H1 (cell line): ENCODE measurements around the gene ATG16L2. TPM values are rescaled to one million over a fixed set of nuclear protein-coding genes. Genes with fewer than 3 reads are reported as not detected.

Source experiments
- CTCF ChIA-PET: fragments of 300-600 bp; sonication (Branson Sonifier 250); formaldehyde crosslinking; loops from one replicate; lab custom pipeline; 2021; ENCODE audit not compliant: partially characterized antibody; lab: Charles Lee
- POLR2A ChIA-PET: fragments of 300-600 bp; sonication (Branson Sonifier 250); formaldehyde crosslinking; loops from one replicate; lab custom pipeline; 2021; ENCODE audit warnings: inconsistent platforms; ENCODE audit not compliant: partially characterized antibody; lab: Charles Lee
- DNase-seq, 2 experiments: peaks; one replicate each; pipeline versions ENCODE4 v3.0.0 to v3.0.0-alpha.2; 2010 to 2022; ENCODE audit warnings: low spot score in 2 of 2, low read depth in 1 of 2, mixed read lengths in 1 of 2
- FAIRE-seq: peaks from 2 replicates; lab custom pipeline; 2011; peaks lifted over from hg19 to GRCh38; lab: Jason Lieb, UNC
- H2AFZ ChIP-seq: 2 replicates; pipeline ENCODE4 v1.8.1; 2012; ENCODE audit warnings: low read length, inconsistent platforms
- H2AK5ac ChIP-seq: 2 replicates; pipeline ENCODE4 v1.6.1; 2013; ENCODE audit warnings: low read depth, low read length
- H2BK120ac ChIP-seq: replicated peaks from 2 replicates; pipeline ENCODE3; 2013; ENCODE audit warnings: low read depth, low read length, inconsistent platforms
- H2BK12ac ChIP-seq: 2 replicates; pipeline ENCODE4 v1.6.1; 2013; ENCODE audit warnings: low read depth, low read length
- H2BK15ac ChIP-seq: 2 replicates; pipeline ENCODE4 v1.6.1; 2013; ENCODE audit warnings: low read length
- H2BK20ac ChIP-seq: 2 replicates; pipeline ENCODE4 v1.6.1; 2013; ENCODE audit warnings: low read length
- H2BK5ac ChIP-seq: 2 replicates; pipeline ENCODE4 v1.6.1; 2013; ENCODE audit warnings: low read depth, low read length
- H3K14ac ChIP-seq: 2 replicates; pipeline ENCODE4 v1.6.1; 2013; ENCODE audit warnings: inconsistent platforms; ENCODE audit not compliant: insufficient read length
- H3K18ac ChIP-seq: 2 replicates; pipeline ENCODE4 v1.6.1; 2013; ENCODE audit warnings: low read length; ENCODE audit errors: extremely low read depth
- H3K23ac ChIP-seq: 2 replicates; pipeline ENCODE4 v1.6.1; 2013; ENCODE audit warnings: inconsistent platforms; ENCODE audit not compliant: insufficient read length
- H3K23me2 ChIP-seq: 2 replicates; pipeline ENCODE4 v1.6.1; 2013; ENCODE audit warnings: low read depth, low read length
- H3K27ac ChIP-seq: 2 replicates; pipeline ENCODE4 v1.6.1; 2011; ENCODE audit warnings: low read depth, low read length, inconsistent platforms
- H3K27me3 ChIP-seq, 4 experiments: replicated peaks in 1 of 4; 1 replicate in 1 of 4; 2 replicates in 3 of 4; pipeline versions ENCODE4 v1.6.1 to v1.8.1; 2011 to 2013; ENCODE audit warnings: low read length in 3 of 4, mild to moderate bottlenecking in 3 of 4, inconsistent platforms in 2 of 4, mixed read lengths in 2 of 4, moderate library complexity in 1 of 4; ENCODE audit not compliant: control insufficient read depth in 3 of 4, insufficient read depth in 3 of 4; ENCODE audit errors: extremely low read depth in 1 of 4
- H3K36me3 ChIP-seq, 4 experiments: 2 replicates each; pipeline versions ENCODE4 v1.6.1 to v1.8.1; 2011 to 2013; ENCODE audit warnings: mild to moderate bottlenecking in 4 of 4, low read length in 3 of 4, moderate library complexity in 2 of 4, control low read depth in 1 of 4, inconsistent platforms in 1 of 4; ENCODE audit not compliant: insufficient read depth in 4 of 4, control insufficient read depth in 2 of 4
- H3K4ac ChIP-seq: replicated peaks from 2 replicates; pipeline ENCODE3; 2013; ENCODE audit warnings: low read length, low read depth, mixed read lengths, inconsistent platforms; ENCODE audit not compliant: insufficient read length
- H3K4me1 ChIP-seq, 4 experiments: replicated peaks in 1 of 4; 1 replicate in 1 of 4; 2 replicates in 3 of 4; pipeline versions ENCODE4 v1.6.1 to v1.8.1; 2011 to 2013; ENCODE audit warnings: low read length in 3 of 4, inconsistent platforms in 2 of 4, mixed read lengths in 1 of 4; ENCODE audit not compliant: insufficient read depth in 4 of 4, control insufficient read depth in 3 of 4
- H3K4me2 ChIP-seq, 2 experiments: 2 replicates each; pipeline versions ENCODE4 v1.6.1 to v1.8.1; 2011 to 2013; ENCODE audit warnings: low read depth in 2 of 2, low read length in 2 of 2, control low read depth in 1 of 2, inconsistent platforms in 1 of 2, mild to moderate bottlenecking in 1 of 2; ENCODE audit not compliant: insufficient read depth in 1 of 2
- H3K4me3 ChIP-seq, 4 experiments: fragments of 200-600, 300-600 bp in 1 of 4; sonication (generic), shearing (Covaris generic), sonication (Bioruptor Twin) in 1 of 4; 2 replicates each; pipeline versions ENCODE4 v1.5.1 to v1.8.1; 2011 to 2016; ENCODE audit warnings: low read length in 4 of 4, low read depth in 3 of 4, control low read depth in 2 of 4, inconsistent platforms in 2 of 4, mild to moderate bottlenecking in 2 of 4, mixed read lengths in 1 of 4, moderate library complexity in 1 of 4; ENCODE audit not compliant: insufficient read depth in 2 of 4; ENCODE audit errors: extremely low read depth in 1 of 4
- H3K56ac ChIP-seq: replicated peaks from 2 replicates; pipeline ENCODE3; 2013; ENCODE audit warnings: low read depth, mild to moderate bottlenecking, mixed read lengths, low read length, inconsistent platforms; ENCODE audit not compliant: insufficient read length
- H3K79me1 ChIP-seq: 2 replicates; pipeline ENCODE4 v1.6.1; 2013; ENCODE audit warnings: low read depth, low read length, control low read depth
- H3K79me2 ChIP-seq, 2 experiments: 2 replicates each; pipeline versions ENCODE4 v1.6.1 to v1.8.1; 2012 to 2013; ENCODE audit warnings: low read length in 2 of 2, mild to moderate bottlenecking in 2 of 2, inconsistent platforms in 1 of 2; ENCODE audit not compliant: insufficient read depth in 2 of 2, control insufficient read depth in 1 of 2
- H3K9ac ChIP-seq, 4 experiments: replicated peaks in 1 of 4; 1 replicate in 1 of 4; 2 replicates in 3 of 4; pipeline versions ENCODE4 v1.6.1 to v1.8.1; 2011 to 2013; ENCODE audit warnings: low read depth in 3 of 4, low read length in 3 of 4, control low read depth in 2 of 4, mild to moderate bottlenecking in 2 of 4, moderate library complexity in 2 of 4, inconsistent platforms in 1 of 4; ENCODE audit errors: extremely low read depth in 1 of 4
- H3K9me3 ChIP-seq, 2 experiments: 2 replicates each; pipeline versions ENCODE4 v1.6.1 to v1.8.1; 2012 to 2013; ENCODE audit warnings: mild to moderate bottlenecking in 2 of 2, moderate library complexity in 2 of 2, control low read depth in 1 of 2, inconsistent platforms in 1 of 2, low read depth in 1 of 2, low read length in 1 of 2, mixed read lengths in 1 of 2; ENCODE audit not compliant: insufficient read depth in 2 of 2
- H4K20me1 ChIP-seq, 2 experiments: replicated peaks in 1 of 2; 2 replicates each; pipeline versions ENCODE3 to v1.8.1; 2011 to 2013; ENCODE audit warnings: inconsistent platforms in 2 of 2, low read length in 2 of 2, mild to moderate bottlenecking in 1 of 2; ENCODE audit not compliant: insufficient read depth in 2 of 2, control insufficient read depth in 1 of 2
- H4K5ac ChIP-seq: 2 replicates; pipeline ENCODE4 v1.6.1; 2013; ENCODE audit warnings: low read length, low read depth, mixed read lengths, inconsistent platforms; ENCODE audit not compliant: insufficient read length
- H4K8ac ChIP-seq: 2 replicates; pipeline ENCODE4 v1.8.0; 2013; ENCODE audit warnings: mild to moderate bottlenecking, moderate library complexity, low read length, inconsistent platforms; ENCODE audit not compliant: insufficient read depth; ENCODE audit errors: extremely low read depth
- H4K91ac ChIP-seq: replicated peaks from 2 replicates; pipeline ENCODE3; 2013; ENCODE audit warnings: low read length, mixed read lengths, inconsistent platforms; ENCODE audit not compliant: insufficient read length
- CHD2 ChIP-seq: IDR thresholded peaks from 2 replicates; pipeline ENCODE4 v1.6.1; 2012; ENCODE audit warnings: low read length, improper control_type of control experiment
- CREB1 ChIP-seq: IDR thresholded peaks from 2 replicates; pipeline ENCODE4 v1.6.1; 2012; ENCODE audit warnings: inconsistent platforms
- JUN ChIP-seq: IDR thresholded peaks from 2 replicates; pipeline ENCODE4 v1.6.1; 2011; ENCODE audit warnings: low read depth, mild to moderate bottlenecking, improper control_type of control experiment, low read length
- JUND ChIP-seq: IDR thresholded peaks from 2 replicates; pipeline ENCODE4 v1.6.1; 2011; ENCODE audit warnings: mild to moderate bottlenecking, improper control_type of control experiment, low read length
- KDM1A ChIP-seq: fragments of 200-600, 300-600 bp; sonication (generic); IDR thresholded peaks from 2 replicates; pipeline ENCODE4 v1.7.1; 2016; ENCODE audit warnings: mild to moderate bottlenecking, low read length, borderline replicate concordance
- PHF8 ChIP-seq: fragments of 200-600 bp; sonication (generic); conservative IDR thresholded peaks from 2 replicates; pipeline ENCODE4 v1.7.1; 2012; ENCODE audit warnings: low read depth, mild to moderate bottlenecking, inconsistent platforms, low read length, moderate library complexity
- RBBP5 ChIP-seq: IDR thresholded peaks from 2 replicates; pipeline ENCODE4 v1.7.1; 2012; ENCODE audit warnings: low read depth, mild to moderate bottlenecking, inconsistent platforms, low read length, moderate library complexity, borderline replicate concordance
- RNF2 ChIP-seq: fragments of 200-900, 300-1000 bp; sonication (generic); IDR thresholded peaks from 2 replicates; pipeline ENCODE4 v1.7.1; 2016; ENCODE audit warnings: borderline replicate concordance, low read depth, mild to moderate bottlenecking, antibody characterized with exemption, low read length; ENCODE audit not compliant: poor library complexity, severe bottlenecking; ENCODE audit errors: missing control alignments
- SP2 ChIP-seq: IDR thresholded peaks from 2 replicates; pipeline ENCODE4 v1.6.1; 2012; ENCODE audit warnings: mild to moderate bottlenecking, low read length, inconsistent platforms
- TBP ChIP-seq: IDR thresholded peaks from 2 replicates; pipeline ENCODE4 v1.6.1; 2011; ENCODE audit warnings: low read depth, low read length, improper control_type of control experiment
- ZNF274 ChIP-seq: IDR thresholded peaks from 2 replicates; pipeline ENCODE4 v1.7.0; 2012; ENCODE audit warnings: low read length, borderline replicate concordance; ENCODE audit errors: extremely low read depth
- WGBS, 2 experiments: shearing (Covaris generic) in 1 of 2; methylation state at CpG; one replicate each; pipeline versions ENCODE4 v1.1.6 to v1.1.7; 2013 to 2015; ENCODE audit warnings: low lambda C conversion rate in 2 of 2, mixed read lengths in 2 of 2, inconsistent platforms in 1 of 2, low coverage in 1 of 2, missing lambda C conversion rate in 1 of 2; ENCODE audit not compliant: insufficient replicate concordance in 2 of 2, insufficient coverage in 1 of 2, insufficient read length in 1 of 2; ENCODE audit errors: extremely low coverage in 1 of 2, missing lambda C conversion rate in 1 of 2; 5-methylcytosine and 5-hydroxymethylcytosine counted together
- polyA plus RNA-seq, 7 experiments: library from polyadenylated mRNA; depleted of rRNA in 3 of 7; stranded (reverse) in 5 of 7; unstranded in 2 of 7; fragments of >200 nt in 5 of 7; fragments of 200-250 nt in 2 of 7; gene quantifications; 1 replicate in 5 of 7; 2 replicates in 1 of 7; 4 replicates in 1 of 7; pipeline versions ENCODE4 v1.2.1 to v1.2.3, GENCODE V29; 2011 to 2013; ENCODE audit warnings: missing spikeins in 2 of 7, mixed read lengths in 2 of 7
- total RNA-seq: library from RNA; stranded (reverse); fragmentation: NEBNext Ultra II Directional; extraction: Animal tissue kit (Norgen Biotek cat#: 25700); gene quantifications from 2 replicates; pipeline ENCODE4 v1.2.1, GENCODE V29; 2021
- TF ChIP-seq, protein P1 (sequence below), 3 experiments: IDR thresholded peaks; 1 replicate in 2 of 3; 2 replicates in 1 of 3; pipeline versions ENCODE4 v1.5.1 to v1.6.1; 2011; ENCODE audit warnings: low read length in 3 of 3, mild to moderate bottlenecking in 3 of 3, inconsistent platforms in 2 of 3, low read depth in 1 of 3, moderate library complexity in 1 of 3; ENCODE audit not compliant: insufficient read depth in 1 of 3; ENCODE audit errors: control extremely low read depth in 1 of 3

The ATG16L2 gene
- total and polyA plus RNA-seq, 2 of the 8 experiments (the other 6 are each of a cell fraction or from before 2014, with no cell fraction given) = 11.0 to 18.5 TPM

DNA sequence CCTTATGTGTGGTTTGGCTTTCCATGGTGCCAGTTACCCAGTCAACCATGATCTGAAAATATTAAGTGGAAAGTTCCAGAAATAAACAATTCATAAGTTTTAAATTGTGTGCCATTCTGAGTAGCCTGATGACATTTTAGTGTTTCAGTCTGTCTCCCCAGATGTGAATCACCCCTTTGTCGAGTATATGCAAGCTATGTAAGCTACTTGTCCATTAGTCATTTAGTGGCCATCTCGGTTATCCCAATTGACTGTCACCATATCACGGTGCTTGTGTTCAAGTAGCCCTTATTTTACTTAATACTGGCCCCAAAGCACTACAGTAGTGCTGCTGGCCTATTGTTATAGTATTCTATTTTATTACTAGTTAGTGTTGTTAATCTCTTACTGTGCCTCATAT, 44.9 kb downstream of the ATG16L2 start:
- FAIRE-seq (no peak), DNase-seq (no peak)
- Histone ChIP-seq H3K23me2 (no peaks in the 10 kb centered on the region), H3K27ac (no peak overlapping the region), H2BK5ac (no peak overlapping the region), H2BK12ac (no peak overlapping the region), H3K79me2 (no peaks in the 10 kb centered on the region), H4K5ac (no peak overlapping the region), H3K4me2 (no peak overlapping the region), H3K4me3 (no peak overlapping the region), H3K9ac (no peak overlapping the region), H3K23ac (no peak overlapping the region), H3K56ac (no peak overlapping the region), H3K18ac (no peak overlapping the region), H3K27me3 (no peaks in the 10 kb centered on the region), H3K14ac (no peak overlapping the region), H4K20me1 (no peaks in the 10 kb centered on the region), H2AFZ (no peak overlapping the region), H2BK20ac (no peak overlapping the region), H3K79me1 (no peaks in the 10 kb centered on the region), H4K8ac (no peak overlapping the region), H4K91ac (no peak overlapping the region), H3K9me3 (no peaks in the 10 kb centered on the region), H3K4me1 (no peaks in the 10 kb centered on the region), H3K36me3 (no peaks in the 10 kb centered on the region), H2BK120ac (no peak overlapping the region), H3K4ac (no peak overlapping the region), H2BK15ac (no peak overlapping the region), H2AK5ac (no peak overlapping the region)
- ChIA-PET POLR2A (no interaction called here), CTCF (interaction anchor here (0.5 to 2.6 kb wide), 6 partner anchors 9 to 327 kb away, joined by 3 to 11 read pairs (median 4); no protein-coding TSS in a partner anchor)
- 90% methylated on average over 3 of the region's 3 CpGs; no CpG with 5 or more reads in 1 of the 2 experiments for WGBS, 2 experiments
- TF ChIP-seq ZNF274 = no peak
- TF ChIP-seq PHF8 = no peak
- TF ChIP-seq CREB1 = no peak
- no peak for TF ChIP-seq RNF2
- no peak for TF ChIP-seq RBBP5
- no peak for TF ChIP-seq JUN
- no peak for TF ChIP-seq SP2
- TF ChIP-seq KDM1A = no peak
- no peak for TF ChIP-seq JUND
- TF ChIP-seq CHD2 = no peak
- TF ChIP-seq TBP = no peak
- TF ChIP-seq, protein P1, sequence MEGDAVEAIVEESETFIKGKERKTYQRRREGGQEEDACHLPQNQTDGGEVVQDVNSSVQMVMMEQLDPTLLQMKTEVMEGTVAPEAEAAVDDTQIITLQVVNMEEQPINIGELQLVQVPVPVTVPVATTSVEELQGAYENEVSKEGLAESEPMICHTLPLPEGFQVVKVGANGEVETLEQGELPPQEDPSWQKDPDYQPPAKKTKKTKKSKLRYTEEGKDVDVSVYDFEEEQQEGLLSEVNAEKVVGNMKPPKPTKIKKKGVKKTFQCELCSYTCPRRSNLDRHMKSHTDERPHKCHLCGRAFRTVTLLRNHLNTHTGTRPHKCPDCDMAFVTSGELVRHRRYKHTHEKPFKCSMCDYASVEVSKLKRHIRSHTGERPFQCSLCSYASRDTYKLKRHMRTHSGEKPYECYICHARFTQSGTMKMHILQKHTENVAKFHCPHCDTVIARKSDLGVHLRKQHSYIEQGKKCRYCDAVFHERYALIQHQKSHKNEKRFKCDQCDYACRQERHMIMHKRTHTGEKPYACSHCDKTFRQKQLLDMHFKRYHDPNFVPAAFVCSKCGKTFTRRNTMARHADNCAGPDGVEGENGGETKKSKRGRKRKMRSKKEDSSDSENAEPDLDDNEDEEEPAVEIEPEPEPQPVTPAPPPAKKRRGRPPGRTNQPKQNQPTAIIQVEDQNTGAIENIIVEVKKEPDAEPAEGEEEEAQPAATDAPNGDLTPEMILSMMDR (IDR thresholded peaks at IDR 0.05; ENCODE audit: control extremely low read depth in 1 of 3, insufficient read depth in 1 of 3, low read depth in 1 of 3, low read length in 3 of 3) = no peak
